Measurements from ENCODE around the gene PRR30.

PRR30 gene

DNA sequence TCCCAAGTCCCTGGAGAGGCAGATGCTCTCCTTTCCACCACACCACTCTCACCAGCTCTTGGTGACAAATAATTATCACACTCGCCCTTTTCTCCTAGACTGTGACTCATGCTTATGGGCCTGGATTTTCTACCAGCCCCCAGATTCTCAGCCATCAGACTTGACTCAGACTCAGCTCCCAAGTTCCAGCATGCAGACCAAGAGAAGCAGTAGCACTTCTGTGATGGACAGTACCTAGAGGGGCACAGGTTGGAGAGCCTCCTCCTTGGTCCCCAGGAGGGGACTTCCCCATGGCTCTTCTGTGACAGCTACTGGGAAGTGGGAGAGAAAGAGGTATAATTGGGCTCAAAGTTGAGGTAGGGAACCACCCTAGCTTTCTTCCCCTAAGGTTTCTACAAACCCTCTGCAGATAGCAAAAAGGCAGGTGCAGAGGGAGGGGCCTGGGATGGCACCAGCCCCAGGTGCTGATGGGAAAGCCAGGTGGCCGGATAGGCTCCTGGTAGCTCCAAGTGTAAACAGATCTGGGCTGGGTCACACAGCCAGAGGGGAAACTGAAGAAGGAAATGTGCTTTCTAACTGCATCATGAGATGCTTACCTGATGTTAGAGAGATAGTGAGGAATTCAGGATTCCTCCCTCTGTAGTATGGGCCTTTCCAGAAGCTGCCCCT lies 13.7 kb upstream of the PRR30 start:
- no peak for DNase-seq

DNA sequence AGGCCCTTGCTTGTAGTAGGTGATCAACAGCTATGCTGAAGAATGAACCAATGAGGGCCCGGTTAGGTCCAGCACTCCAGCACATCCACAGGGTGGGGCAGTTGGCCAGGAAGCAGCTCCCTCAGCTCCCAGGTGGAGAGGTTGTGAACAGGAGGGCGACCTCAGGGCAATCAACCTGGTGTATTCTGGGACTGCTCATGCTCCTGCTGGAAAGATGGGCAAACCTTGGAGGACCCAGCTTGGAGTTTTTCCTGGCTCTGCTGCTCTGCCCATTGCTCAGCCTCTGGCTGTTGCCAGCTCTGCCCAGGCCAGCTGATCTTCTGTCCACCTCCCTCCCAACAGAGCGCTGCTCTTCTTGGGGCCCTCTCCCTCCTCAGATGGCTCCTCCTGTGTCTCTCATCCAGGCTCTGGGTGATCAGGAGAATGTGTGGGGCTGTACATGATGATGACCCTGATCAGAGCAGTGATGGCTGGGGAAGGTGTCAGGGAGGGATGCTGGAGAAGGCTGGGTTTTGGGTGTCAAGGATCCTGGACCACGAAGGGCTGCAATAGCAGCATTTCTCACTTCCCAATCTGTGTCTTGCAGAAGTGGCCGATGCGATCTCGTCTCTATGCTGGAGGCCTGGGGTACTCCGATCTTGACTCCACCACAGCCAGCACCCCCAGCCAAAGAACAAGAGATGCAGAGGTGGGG lies 13.0 kb upstream of the PRR30 start:
- DNase-seq = no peak

DNA sequence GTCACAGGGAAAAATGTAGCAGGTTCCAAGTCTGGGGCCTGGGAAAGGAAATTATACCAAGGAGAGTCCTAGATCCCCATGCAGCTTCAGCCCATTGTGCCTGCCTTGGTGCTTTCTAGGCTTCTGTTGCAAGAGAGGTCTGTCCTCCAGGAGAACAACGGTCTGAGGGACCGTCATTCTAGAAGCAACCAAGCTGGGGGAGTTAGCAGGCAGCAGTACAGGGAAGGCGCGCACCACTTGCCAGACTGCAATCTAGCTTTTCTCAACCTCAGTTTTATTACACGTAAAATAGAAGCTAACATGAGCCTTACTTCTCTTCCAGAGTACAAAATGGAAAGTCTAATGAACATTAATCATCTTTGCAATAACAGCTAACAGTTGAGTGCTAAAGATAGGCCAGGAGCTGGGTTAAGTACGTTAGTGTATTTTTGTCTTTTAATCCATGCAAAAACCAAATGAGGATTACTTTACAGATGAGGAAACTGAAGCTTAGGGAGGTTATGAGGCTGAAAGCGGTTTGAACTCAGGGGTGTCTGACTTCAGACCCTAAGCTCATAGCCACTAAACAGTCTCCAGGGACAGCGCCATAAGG lies 11.5 kb upstream of the PRR30 start:
- no peak for DNase-seq

DNA sequence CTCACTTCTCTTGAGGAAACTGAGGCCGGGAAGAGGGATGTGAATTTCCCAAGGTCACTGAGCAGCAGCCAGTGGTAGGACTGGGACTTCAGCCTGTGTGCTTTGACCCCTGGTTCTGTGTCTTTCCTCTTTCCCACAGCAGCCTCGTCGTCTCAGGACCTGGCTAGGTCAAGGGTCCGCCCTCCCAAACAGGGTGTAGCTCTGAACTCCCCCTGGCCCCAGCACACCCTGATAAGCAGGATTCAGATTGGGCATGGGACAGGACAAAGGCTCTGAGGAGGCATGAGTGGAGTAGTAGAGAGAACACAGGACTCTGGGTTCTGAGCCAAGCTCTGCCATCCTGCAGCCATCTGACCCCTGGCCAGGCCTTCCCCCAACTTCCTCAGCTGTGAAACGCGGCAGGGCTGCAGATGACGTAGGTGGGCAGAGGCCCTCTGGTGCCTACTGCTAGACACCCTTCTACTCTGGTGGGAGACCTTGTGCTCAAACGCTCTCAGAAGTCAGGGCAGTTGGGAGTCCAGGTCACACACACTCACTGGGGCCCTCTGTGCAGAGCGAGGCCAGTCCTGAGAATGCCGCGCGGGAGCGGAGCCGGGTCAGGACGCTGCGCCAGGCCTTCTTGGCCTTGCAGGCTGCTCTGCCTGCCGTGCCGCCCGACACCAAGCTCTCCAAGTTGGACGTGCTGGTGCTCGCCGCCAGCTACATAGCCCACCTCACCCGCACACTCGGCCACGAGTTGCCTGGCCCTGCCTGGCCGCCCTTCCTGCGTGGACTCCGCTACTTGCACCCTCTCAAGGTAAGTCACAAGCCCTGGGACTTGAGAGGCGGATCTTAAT lies 10.6 kb upstream of the PRR30 start:
- DNase-seq = no peak

DNA sequence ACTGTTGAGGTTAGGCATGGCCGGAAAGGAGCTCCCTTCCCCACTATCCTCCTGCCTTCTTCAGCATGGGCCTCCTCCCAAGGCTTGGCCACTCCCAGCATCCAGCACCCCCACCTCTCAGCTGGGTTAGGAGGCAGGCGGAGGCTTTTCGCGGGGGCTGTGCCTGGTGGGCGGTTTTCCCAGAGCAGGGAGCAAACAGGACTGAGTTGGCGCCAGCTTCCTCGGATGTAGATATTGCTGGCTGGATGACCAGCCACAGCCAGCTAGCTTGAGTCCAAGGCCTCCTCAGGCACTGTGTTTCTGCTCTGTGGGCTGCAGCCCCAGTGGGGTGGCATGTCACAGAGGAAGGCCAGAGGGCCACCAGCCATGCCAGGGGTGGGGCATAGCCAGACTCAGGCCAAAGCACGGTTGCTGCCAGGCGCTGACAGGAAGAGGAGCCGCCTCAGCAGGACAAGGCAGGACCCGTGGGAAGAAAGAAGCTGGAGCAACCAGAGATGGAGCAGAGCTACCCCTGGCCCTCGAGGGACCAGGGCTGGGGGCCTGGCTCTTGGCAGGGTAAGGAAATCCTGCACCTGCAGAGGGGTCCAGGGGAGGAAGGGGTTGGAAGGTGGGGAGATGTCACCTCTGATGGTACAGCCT lies 9.7 kb upstream of the PRR30 start, which contains the start of gene TCF23:
TCF23 (plus strand) TSS at position 204 of the 639 bp plus-strand sequence; CDS start at position 334, 130 bp downstream.
- no peak for DNase-seq

DNA sequence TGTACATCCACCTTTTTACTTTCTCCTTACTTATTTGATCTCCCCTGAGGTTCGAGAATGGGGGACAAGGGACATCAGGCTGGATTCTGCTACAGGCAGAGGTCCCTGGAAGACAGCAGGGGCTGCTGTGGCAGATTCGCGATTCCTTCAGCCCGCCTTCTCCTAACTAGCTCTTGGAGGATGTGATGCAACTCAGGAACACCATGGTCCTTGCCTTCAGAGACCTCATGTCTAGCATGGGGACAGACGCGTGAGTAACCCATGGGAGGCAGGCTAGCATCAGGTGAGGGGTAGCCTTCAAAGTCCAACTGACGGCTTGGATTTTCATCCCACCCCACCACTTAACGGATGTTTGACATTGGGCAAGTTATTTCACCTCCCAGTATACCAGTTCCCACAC lies 8.7 kb upstream of the PRR30 start:
- DNase-seq = no peak

DNA sequence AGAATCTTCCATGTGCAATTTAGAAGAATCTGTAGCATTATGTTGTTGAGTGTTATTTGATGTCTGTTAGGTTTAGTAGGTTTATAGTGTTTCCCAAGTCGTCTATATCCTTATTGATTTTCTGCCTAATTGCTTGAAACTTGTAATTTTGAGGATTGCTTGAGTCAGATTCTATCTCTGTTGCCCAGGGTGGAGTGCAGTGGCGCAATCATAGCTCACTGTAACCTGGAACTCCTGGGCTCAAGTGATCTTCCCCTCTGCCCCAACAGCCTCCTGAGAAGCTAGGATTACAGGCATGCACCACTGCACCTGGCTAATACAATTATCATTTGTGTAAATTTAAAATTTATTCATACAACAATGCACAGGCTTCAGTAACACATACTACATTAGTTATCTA lies 6.5 kb upstream of the PRR30 start:
- no peak for DNase-seq

DNA sequence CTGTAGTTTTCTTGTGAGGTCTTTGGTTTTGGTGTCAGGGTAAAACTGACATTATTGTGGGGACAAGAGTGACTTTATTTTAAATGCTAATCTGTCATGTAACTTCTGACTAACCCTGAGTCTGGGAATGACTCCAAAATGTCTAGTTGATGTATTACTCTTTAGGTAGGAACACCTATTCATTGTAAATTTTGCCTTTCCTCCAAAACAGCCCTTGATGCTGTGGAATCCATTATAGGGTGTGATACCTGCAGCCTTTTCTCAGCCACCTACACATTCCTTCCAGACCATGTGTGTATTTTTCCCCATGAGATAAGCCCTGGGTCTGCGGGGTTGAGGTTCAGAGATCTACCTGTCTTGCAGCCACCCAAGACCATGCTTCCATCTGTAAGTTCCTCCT lies 4.1 kb upstream of the PRR30 start:
- no peak for DNase-seq

DNA sequence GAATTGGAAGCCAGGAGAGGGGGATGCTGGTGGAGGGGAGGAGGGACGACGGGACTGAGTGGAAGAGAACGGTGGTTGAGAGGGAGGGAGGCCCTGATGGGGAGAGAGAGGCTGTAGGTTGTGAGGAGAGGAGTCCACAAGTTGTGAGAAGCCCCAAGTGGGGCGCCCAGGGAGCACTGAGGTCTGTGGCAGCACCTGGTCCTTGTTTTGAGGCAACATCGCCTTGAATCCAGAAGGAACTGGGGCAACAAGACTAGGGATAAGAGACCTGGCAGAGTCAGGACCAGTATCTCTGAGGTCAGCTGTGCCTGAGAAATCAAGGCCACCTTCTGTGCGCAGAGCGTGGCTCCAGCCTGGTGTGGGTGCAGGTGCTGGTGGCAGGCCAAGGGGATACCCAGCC lies 1.1 kb downstream of the PRR30 start:
- DNase-seq = no peak

DNA sequence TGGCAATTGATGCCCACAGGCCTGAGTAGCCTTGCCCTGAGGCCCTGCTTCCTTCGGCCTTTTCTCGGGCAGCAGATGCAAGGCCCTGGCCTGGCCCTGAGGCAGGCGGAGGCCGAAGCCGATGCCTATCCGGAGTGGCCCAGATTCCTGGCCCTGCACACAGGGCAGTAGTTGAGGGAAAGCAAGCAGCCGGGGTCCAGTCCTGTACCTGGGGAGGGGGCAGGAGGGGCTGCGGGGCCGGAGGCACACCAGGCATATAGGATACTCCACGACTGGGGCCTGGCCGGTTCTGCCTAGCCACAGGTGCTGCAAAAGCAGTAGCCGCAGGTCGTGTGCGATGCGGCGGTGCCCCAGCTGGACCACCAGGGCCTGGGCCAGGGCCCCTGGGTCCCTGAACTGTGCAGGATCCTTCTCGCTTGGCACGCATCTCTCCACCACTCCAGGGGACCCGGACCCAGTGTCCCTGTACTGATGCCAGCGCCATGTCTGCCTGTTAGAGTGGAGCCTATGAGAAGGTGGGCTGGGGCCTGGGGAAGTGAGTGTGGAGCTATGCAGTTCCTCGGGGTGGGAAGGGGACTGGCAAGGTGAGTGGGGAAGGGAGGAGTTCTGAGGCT lies 1.8 kb downstream of the PRR30 start:
- DNase-seq = no peak

DNA sequence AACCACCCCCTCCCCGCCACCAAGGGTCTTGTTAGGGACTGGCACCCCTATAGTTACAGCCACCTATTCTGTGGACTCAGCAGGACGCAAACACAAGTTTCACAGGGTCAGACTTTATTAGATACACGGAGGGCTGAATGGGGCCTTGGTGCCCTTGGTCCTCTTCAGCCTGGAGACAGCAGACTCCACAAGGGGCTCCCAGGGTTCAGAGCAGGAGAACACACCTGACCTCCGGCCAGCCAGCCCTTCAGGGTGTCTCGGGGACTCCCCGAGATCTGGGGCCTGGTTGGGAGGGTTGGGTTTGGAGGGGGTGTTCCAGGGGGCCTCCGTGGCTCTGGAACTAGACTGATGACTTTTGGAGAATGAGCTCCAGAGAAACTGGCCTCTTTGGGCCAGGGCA lies 2.5 kb downstream of the PRR30 start:
- DNase-seq = no peak

DNA sequence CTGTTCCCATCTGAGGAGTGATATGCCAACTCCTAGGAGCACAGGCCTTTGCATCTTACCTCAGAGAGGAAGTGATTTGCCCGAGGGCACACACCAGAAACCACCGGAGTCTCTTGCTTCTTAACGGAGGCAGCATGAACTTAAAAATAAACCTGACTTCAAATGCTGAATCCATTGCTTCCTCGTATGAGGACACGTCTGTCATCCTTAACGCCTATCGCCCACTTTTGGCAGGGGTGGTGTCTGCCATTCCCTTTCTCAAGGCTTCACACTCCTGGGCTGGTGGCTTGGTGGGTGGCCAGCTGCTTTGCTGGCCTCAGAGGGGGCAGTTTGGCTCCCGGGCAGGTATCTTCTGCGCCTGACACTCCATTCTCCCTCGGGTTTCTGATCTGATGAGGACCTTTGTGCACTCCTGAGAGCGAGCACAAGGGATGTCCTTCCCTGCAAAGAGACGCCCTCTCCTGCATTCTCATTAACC lies 3.7 kb downstream of the PRR30 start:
- no peak for DNase-seq

DNA sequence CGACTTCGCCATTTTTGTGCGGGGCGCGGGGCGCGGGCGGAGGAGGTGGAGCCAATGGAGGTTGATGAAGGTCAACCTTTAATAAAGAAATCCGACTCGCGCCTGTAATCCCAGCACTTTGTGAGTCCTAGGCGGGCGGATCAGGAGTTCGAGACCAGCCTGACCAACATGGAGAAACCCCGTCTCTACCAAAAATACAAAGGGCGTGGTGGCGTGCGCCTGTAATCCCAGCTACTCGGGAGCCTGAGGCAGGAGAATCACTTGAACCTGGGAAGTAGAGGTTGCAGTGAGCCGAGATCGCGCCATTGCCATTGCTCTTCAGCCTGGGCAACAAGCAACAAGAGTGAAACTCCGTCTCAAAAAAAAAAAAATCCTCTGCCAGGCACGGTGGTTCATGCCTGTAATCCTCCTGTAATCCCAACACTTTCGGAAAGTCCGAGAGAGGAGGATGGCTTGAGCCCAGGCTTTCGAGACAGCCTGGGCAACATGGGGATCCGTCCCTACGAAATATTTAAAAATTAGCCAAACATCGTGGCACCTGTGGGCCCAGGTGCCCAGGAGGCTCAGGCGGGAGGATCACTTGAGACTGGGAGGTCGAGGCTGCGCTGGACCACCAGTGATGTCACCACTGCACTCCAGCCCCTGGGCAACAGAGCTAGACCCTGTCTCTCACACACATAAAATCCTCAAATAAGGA lies 4.3 kb downstream of the PRR30 start:
- DNase-seq = no peak

DNA sequence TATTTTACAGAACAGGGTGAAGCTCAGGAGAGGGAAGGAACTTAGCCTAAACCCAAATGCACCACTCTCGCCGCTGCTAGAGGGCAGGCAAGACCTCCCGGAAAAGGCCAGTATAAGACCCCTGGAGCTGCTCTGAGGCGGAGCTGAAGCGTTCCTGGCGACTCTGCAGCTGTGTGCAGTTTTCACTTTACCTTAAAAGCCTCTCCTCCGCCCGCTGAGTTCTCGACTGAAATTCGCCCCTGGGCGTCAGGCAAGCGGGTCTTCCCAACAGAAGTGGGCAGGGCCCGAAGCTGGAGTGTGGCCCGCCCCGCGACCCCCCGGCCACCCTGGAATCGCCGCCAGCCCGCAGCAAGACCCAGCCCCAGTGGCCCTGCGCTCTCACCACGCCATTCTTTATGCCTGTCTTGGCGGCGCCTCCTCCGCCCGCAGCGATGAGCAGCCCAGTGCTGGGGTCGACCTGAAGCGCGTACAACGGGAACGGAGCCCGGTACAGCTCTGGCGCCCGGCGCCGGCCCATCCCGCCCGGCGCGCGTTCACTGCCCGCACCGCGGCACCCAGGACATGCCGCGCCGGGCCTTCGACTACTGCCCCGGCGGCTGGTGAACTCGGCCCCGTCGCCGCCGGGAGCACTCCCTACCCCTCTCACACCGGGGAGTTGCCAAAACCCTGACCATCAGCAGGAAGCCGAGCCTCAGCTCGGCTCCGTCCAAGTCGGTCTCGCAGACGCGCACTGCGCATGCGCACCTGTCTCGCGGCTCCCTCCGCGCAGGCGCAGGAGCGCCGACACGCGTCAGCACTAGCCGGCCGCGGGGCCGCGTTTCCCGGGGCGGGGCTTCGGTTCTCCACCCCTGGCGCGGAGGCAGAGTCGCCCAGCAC lies 5.1 kb downstream of the PRR30 start, which contains the start of gene PREB:
PREB (minus strand) TSS at position 732 of the 876 bp plus-strand sequence; CDS start at position 517, 215 bp downstream.
- peak; percentile 97 for DNase-seq

DNA sequence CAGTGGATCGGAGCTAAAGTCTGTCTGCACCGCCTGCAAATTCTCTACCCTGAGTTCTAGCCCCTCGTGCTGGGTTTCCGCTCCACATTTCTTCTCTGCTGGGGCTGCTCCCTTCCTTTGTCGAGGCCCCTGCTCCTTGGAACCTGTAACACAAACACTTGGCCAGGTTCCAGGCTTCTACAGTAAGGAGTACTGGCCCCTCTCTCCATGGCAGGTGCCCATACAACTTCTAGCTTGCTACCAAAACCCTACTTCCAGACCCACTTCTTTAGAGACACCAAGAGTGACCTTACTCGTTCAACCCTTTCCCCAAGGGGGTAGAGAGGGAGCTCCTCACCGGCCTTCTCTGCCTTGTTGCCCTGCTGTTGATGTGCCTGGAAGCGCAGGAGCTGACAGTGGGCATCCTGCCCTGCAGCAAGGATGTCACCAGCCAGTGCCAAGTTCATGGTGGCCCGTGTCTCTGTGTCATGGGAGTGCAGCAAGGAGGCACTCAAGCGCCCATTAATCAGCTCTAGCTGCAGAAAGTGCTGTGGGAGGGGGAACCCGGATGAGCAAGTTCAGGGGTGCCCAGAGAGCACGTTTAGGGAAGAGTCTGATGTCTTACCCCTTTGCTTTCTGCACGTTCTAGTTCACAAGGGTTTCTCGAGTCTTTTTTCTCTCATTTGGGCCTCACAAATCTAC lies 5.9 kb downstream of the PRR30 start:
- no peak for DNase-seq

DNA sequence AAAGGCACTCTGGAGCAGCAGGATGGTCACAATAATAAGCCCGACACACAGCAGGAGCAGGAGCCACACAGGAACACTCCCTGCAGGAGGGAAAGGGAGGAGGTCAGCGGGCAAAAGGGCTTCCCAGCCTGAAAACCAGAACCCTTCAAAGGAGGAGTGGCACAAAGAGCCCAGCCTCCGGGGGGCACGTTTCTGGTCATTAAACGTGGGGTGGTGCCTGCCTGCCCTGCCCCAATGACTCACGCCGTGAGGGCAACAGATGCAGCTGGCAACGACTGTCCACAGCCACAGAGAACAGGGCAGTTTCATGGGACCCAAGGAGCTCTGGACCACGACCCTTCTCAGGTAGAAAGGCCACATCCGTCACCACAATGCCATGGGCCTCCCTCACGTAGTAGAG lies 7.8 kb downstream of the PRR30 start:
- DNase-seq = no peak

DNA sequence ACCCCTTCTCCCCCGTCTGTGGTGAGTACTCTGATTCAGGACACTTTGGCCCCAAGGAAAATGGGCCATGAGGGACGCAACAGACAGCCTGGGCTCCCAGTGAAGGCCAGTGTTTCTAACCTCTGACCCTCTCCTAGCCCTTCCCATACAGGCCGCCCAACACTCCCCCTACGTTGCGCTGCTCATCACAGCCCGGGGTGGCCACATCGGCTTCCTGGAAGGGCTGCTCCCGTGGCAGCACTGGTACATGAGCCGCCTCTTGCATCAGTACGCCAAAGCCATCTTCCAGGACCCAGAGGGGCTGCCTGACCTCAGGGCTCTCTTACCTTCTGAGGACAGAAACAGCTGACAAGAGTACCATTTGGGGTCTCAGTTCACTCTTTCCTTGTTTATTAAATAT lies 8.8 kb downstream of the PRR30 start:
- no peak for DNase-seq

DNA sequence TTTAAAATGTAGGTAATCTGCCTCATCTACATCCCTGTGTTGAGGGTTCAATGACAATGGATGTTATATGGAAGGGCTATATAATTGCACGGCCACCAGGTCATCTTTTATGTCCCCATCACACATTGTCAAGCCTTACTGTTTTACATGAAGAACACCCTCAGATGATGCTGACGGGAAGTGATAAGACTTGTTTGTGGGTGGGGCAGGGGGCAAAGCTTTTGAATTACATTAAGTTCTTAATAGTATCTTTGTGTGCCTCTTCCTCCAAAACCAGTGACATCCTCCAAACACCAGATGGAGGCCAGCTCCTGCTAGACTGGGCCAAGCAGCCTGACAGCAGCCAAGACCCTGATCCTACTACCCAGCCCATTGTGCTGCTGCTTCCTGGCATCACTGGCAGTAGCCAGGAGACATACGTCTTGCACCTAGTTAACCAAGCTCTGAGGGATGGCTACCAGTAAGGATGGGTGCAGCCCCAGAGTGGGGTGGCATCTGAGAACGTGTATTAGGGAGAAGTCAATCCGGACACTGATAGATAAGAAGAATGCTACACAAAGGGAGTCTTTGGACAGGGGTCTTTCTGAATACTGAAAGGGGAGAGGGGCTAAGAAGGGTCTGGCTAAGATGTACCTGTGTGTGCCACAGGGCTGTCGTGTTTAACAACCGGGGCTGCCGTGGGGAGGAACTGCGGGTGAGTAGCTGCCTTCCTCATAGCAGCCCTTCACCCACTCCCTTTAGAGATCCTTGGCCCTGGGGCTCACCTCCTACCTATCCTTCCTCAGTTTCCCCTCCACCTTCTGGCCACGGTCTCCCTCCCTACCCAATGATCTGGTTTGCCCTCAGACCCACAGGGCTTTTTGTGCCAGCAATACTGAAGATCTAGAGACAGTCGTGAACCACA lies 10.3 kb downstream of the PRR30 start:
- no peak for DNase-seq

Measured in 8988T (cell line).